Measurements from ENCODE around the gene EGFR.
A peak's percentile ranks its signal among the peaks of the same experiment; 100 is the strongest.

The EGFR gene

GRCh38 chr7:55063061-55063460, 44.2 kb downstream of the EGFR start:
- no peak for DNase-seq (ENCODE audit: low read depth in 3 of 3)

GRCh38 chr7:55063633-55064032, 44.8 kb downstream of the EGFR start:
- no peak for DNase-seq (ENCODE audit: low read depth in 3 of 3)

GRCh38 chr7:55065079-55065478, 46.3 kb downstream of the EGFR start:
- no peak for DNase-seq (ENCODE audit: low read depth in 3 of 3)

GRCh38 chr7:55065511-55066229, 46.9 kb downstream of the EGFR start:
- DNase-seq (ENCODE audit: low read depth in 3 of 3) = no peak

- no peak for DNase-seq (ENCODE audit: low read depth in 3 of 3)
Observed at GRCh38 chr7:55066524-55066923, 47.7 kb downstream of the EGFR start.

GRCh38 chr7:55066938-55067337, 48.1 kb downstream of the EGFR start:
- DNase-seq (ENCODE audit: low read depth in 3 of 3) = no peak

- DNase-seq (ENCODE audit: low read depth in 3 of 3) = no peak
Observed at GRCh38 chr7:55067748-55068147, 48.9 kb downstream of the EGFR start.

- DNase-seq (ENCODE audit: low read depth in 3 of 3) = no peak
Observed at GRCh38 chr7:55069271-55069792, 50.5 kb downstream of the EGFR start.

GRCh38 chr7:55070271-55070743, 51.5 kb downstream of the EGFR start:
- DNase-seq (ENCODE audit: low read depth in 3 of 3) = no peak

GRCh38 chr7:55070854-55071253, 52.0 kb downstream of the EGFR start:
- DNase-seq (ENCODE audit: low read depth in 3 of 3) = no peak

- DNase-seq (ENCODE audit: low read depth in 3 of 3) = no peak
Observed at GRCh38 chr7:55071411-55072175, 52.8 kb downstream of the EGFR start.

GRCh38 chr7:55072251-55072650, 53.4 kb downstream of the EGFR start:
- DNase-seq (ENCODE audit: low read depth in 3 of 3) = no peak

- DNase-seq (ENCODE audit: low read depth in 3 of 3) = no peak
Observed at GRCh38 chr7:55073051-55073511, 54.3 kb downstream of the EGFR start.

- DNase-seq (ENCODE audit: low read depth in 3 of 3) = peak in 1 of 3 experiments; percentile 3
Observed at GRCh38 chr7:55073976-55074528, 55.2 kb downstream of the EGFR start.

- DNase-seq (ENCODE audit: low read depth in 3 of 3) = no peak
Observed at GRCh38 chr7:55075464-55076021, 56.7 kb downstream of the EGFR start.

- no peak for DNase-seq (ENCODE audit: low read depth in 3 of 3)
Observed at GRCh38 chr7:55077561-55078410, 59.0 kb downstream of the EGFR start.

GRCh38 chr7:55078465-55079372, 59.9 kb downstream of the EGFR start:
- no peak for DNase-seq (ENCODE audit: low read depth in 3 of 3)

- DNase-seq (ENCODE audit: low read depth in 3 of 3) = no peak
Observed at GRCh38 chr7:55080000-55080623, 61.3 kb downstream of the EGFR start.

- DNase-seq (ENCODE audit: low read depth in 3 of 3) = no peak
Observed at GRCh38 chr7:55081068-55081467, 62.3 kb downstream of the EGFR start.

Data from stimulated activated CD4-positive, alpha-beta T cell treated with anti-CD3 and anti-CD28 coated beads, TNF-alpha, amount 100 ng/mL, for 24 hours (primary cell).